Gastrocnemius medialis (tissue), 4 donors: ENCODE data around the gene RTL9. TPM values are rescaled to one million over a fixed set of nuclear protein-coding genes. Genes with fewer than 3 reads are reported as not detected.

ENCODE experiments used
- ATAC-seq, 2 donors: fragments of 150-250 bp; one replicate each; pipeline ENCODE4 v1.9.1; 2016
- DNase-seq, 2 donors: peaks; one replicate each; pipeline ENCODE4 v3.0.0-alpha.2; 2019
- H3K27ac ChIP-seq, 4 donors: fragments of 200-600 bp; sonication (generic); 1 replicate in 1 of 4; 2 replicates in 3 of 4; pipeline ENCODE4 v1.5.1; 2016 to 2018; ENCODE audit warnings: mild to moderate bottlenecking in 2 of 4, moderate library complexity in 1 of 4
- H3K27me3 ChIP-seq, 3 donors: fragments of 200-600 bp; sonication (generic) in 2 of 3; 1 replicate in 1 of 3; 2 replicates in 2 of 3; pipeline versions ENCODE4 v1.5.1 to v1.6.0; 2016 to 2019; ENCODE audit warnings: mild to moderate bottlenecking in 1 of 3, moderate library complexity in 1 of 3
- H3K36me3 ChIP-seq, 2 donors: fragments of 200-600 bp; sonication (generic) in 1 of 2; one replicate each; pipeline ENCODE4 v1.5.1; 2017 to 2018
- H3K4me1 ChIP-seq, 2 donors: fragments of 200-600 bp; sonication (generic) in 1 of 2; one replicate each; pipeline ENCODE4 v1.5.1; 2016 to 2017; ENCODE audit warnings: mild to moderate bottlenecking in 2 of 2
- H3K4me3 ChIP-seq, 4 donors: fragments of 200-600 bp; sonication (generic) in 3 of 4; 1 replicate in 1 of 4; 2 replicates in 3 of 4; pipeline ENCODE4 v1.5.1; 2016 to 2019; ENCODE audit warnings: mild to moderate bottlenecking in 2 of 4
- H3K9me3 ChIP-seq, 3 donors: fragments of 200-600 bp; sonication (generic) in 2 of 3; 1 replicate in 1 of 3; 2 replicates in 2 of 3; pipeline ENCODE4 v1.5.1; 2016 to 2019
- POLR2A ChIP-seq, 2 donors: fragments of 450-650 bp; IDR thresholded peaks; one replicate each; pipeline ENCODE4 v1.6.1; 2017; ENCODE audit warnings: antibody characterized with exemption in 2 of 2, mild to moderate bottlenecking in 2 of 2, moderate library complexity in 2 of 2
- in situ Hi-C, 4 donors: fragments of 200-750 bp; cut with MboI; loops; one replicate each; pipeline versions ENCODE4 v1.15.0 to v1.8.0; 2017; ENCODE audit warnings: low sequenced_read_pairs in 4 of 4
- intact Hi-C: fragments of 100-400 bp; cut with DNase I; formaldehyde crosslinking; loops from one replicate; pipeline ENCODE4 v1.15.1; 2023; ENCODE audit warnings: low total_unique reads
- total RNA-seq, 4 donors: library from RNA; depleted of rRNA; stranded (reverse); fragments of >200 nt; gene quantifications; one replicate each; pipeline versions ENCODE4 v1.1.0 to v1.2.3, GENCODE V29; 2016
- TF ChIP-seq, protein P1 (sequence below), 5 experiments: fragments of 450-650 bp in 3 of 5; fragments of 200-600 bp in 2 of 5; sonication (generic) in 2 of 5; IDR thresholded peaks in 4 of 5; conservative IDR thresholded peaks in 1 of 5; 1 replicate in 4 of 5; 2 replicates in 1 of 5; pipeline ENCODE4 v1.5.1; 2016 to 2019; ENCODE audit warnings: antibody characterized with exemption in 5 of 5, mild to moderate bottlenecking in 3 of 5, moderate library complexity in 3 of 5

Gene RTL9
- total RNA-seq, 4 donors from 2014 or later = 0.07 to 0.29 TPM; not detected in 2

DNA sequence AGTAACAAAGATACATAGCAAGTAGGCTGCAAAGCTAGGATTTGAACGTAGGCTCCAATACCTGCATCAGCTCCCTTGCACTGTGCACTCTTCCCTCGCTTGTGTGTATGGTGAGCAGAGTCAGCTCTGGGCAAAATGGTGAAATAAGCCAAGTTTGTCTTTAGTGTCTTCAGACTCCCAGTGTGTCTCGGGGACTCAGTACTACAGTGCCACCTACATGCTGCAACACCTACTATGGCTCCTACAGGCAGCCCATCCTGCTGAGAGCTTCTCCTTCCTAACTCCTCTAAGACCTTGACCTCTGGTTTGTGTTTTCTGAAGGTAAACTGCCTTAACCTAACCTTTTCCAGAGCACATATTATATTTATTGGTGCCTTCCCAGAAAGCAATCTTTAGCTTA is 42.5 kb downstream of the RTL9 start:
- Histone ChIP-seq H3K36me3 (no peaks in the 10 kb centered on the region), H3K4me3 (no peak overlapping the region), H3K4me1 (peaks cover 0 to 3% of the 10 kb centered on the region in 2 donors), H3K27ac (no peak overlapping the region), H3K9me3 (no peaks in the 10 kb centered on the region), H3K27me3 (peaks cover 0 to 5% (median 0%) of the 10 kb centered on the region in 3 donors)
- in situ Hi-C loops (loop anchor here (10.0 to 25.0 kb wide), 2 partner anchors 246 to 489 kb away; no protein-coding TSS in a partner anchor), intact Hi-C loops (loop anchor here (10.0 kb wide), 1 partner anchor 56 kb away; a partner anchor contains a TSS)
- no peak for DNase-seq
- ATAC-seq = no peak
- no peak for TF ChIP-seq POLR2A (IDR thresholded peaks at IDR 0.05)
- TF ChIP-seq, protein P1, sequence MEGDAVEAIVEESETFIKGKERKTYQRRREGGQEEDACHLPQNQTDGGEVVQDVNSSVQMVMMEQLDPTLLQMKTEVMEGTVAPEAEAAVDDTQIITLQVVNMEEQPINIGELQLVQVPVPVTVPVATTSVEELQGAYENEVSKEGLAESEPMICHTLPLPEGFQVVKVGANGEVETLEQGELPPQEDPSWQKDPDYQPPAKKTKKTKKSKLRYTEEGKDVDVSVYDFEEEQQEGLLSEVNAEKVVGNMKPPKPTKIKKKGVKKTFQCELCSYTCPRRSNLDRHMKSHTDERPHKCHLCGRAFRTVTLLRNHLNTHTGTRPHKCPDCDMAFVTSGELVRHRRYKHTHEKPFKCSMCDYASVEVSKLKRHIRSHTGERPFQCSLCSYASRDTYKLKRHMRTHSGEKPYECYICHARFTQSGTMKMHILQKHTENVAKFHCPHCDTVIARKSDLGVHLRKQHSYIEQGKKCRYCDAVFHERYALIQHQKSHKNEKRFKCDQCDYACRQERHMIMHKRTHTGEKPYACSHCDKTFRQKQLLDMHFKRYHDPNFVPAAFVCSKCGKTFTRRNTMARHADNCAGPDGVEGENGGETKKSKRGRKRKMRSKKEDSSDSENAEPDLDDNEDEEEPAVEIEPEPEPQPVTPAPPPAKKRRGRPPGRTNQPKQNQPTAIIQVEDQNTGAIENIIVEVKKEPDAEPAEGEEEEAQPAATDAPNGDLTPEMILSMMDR (IDR thresholded peaks at IDR 0.05 in 4 of 5, conservative IDR thresholded peaks at IDR 0.05 in 1 of 5) = no peak

DNA sequence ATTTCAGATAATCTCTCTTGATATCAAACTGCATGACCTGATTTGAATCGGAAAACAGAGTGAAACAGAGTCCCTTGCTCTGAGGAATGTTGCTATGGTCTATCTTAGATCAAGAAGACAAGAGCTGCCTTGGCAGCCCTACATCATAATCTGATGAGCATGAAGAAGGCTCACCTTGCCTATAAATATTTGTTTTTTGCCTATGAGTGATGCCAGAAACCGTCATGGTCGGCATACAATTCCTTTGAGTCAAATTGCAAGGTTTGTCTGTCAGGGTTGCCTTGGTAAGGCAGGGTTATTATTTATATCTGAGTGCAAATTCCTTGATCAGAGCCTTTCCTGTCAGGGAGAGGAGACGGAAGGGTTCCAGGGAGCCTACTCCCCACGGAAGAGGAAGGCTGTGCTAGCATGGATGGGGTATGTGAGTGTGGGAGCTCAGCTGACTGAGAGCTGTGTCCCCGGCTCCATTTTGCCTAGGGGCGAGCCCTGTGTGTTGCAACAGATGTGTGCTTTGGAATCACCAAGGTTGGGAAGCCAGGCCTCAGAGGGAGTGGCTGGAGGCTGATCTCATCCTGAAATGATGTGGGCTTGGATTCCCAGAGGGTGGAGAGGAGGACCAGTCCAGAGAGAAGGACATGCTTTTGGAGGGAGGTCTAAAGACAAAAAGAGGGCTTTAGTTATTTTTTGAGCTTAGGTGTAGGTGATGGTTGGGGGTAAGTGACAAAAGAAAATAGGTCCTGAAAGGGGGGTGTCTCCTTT is 43.6 kb downstream of the RTL9 start:
- no peak for TF ChIP-seq POLR2A (IDR thresholded peaks at IDR 0.05)
- TF ChIP-seq, protein P1 (IDR thresholded peaks at IDR 0.05 in 4 of 5, conservative IDR thresholded peaks at IDR 0.05 in 1 of 5) = no peak
- H3K9me3 ChIP-seq = no peaks in the 10 kb centered on the region
- no peaks in the 10 kb centered on the region for H3K36me3 ChIP-seq
- H3K27ac ChIP-seq = no peak overlapping the region
- in situ Hi-C loops (loop anchor here (10.0 to 25.0 kb wide), 2 partner anchors 247 to 490 kb away; no protein-coding TSS in a partner anchor), intact Hi-C loops (loop anchor here (10.0 kb wide), 1 partner anchor 57 kb away; a partner anchor contains a TSS)
- H3K4me1 ChIP-seq = no peaks in the 10 kb centered on the region
- peaks cover 0 to 5% (median 0%) of the 10 kb centered on the region in 3 donors for H3K27me3 ChIP-seq
- peak; percentile 54 to 71 for ATAC-seq
- no peak overlapping the region for H3K4me3 ChIP-seq
- peak; percentile 6 to 34 for DNase-seq

DNA sequence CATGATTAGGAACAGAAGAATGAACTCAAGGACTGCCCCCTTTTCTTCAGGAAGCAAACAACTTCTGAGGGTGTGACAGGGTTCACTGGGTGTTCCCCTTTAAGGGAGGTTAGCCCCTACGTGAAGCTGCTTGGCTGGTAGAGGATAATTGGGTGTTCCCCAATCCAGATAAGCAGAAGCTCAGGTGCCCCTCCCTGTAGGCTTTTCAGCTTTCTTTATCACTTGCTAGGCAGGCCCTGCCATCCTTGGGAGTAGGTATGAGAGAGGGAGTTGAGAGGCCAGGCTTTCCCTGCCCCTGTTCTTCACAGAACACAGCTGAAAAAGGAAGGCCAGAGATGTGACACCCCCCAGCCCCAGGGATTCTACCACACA is 44.2 kb downstream of the RTL9 start:
- intact Hi-C loops (loop anchor here (10.0 kb wide), 1 partner anchor 58 kb away; a partner anchor contains a TSS), in situ Hi-C loops (loop anchor here (10.0 to 25.0 kb wide), 2 partner anchors 248 to 491 kb away; no protein-coding TSS in a partner anchor)
- Histone ChIP-seq H3K36me3 (no peaks in the 10 kb centered on the region), H3K4me3 (no peak overlapping the region), H3K4me1 (no peaks in the 10 kb centered on the region), H3K27me3 (peaks cover 0 to 2% (median 0%) of the 10 kb centered on the region in 3 donors), H3K27ac (no peak overlapping the region), H3K9me3 (no peaks in the 10 kb centered on the region)
- TF ChIP-seq, protein P1 (IDR thresholded peaks at IDR 0.05 in 4 of 5, conservative IDR thresholded peaks at IDR 0.05 in 1 of 5) = no peak
- no peak for TF ChIP-seq POLR2A (IDR thresholded peaks at IDR 0.05)
- ATAC-seq (no peak), DNase-seq (no peak)

DNA sequence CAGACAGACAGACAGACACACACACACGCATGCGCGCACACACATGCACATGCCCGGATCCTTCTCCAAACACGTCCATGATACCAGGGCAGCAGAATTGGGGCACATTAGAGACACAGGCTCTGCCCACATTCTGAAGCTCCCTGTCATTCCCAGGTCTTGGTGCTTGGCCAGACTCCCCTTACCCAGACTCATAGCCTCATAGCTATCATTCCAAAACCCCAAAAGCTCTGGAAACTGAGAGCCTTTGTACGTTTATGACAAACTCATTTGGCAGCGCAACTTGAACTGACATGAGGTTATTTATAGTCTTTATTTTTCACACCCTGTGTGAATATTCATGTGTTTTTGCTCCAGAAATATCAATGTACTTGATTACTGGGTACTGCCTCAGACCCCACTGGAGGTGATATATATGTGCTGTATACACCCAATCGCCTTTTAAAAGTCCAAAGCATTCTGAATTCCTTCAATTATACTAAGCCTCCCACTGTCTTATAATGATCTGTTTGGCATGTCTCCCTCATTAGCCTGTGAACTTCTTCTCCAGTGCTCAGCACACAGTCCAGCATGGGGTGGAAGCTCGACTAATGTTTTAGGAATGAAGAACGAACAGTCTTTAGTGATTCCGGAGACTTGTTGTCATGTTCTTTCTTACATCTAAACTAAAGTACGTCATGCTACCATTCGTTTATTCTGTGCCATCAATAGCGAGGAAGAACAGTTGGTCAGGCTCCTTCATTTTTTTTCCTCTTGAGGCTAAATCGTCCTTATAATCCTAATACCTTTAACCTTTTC is 45.0 kb downstream of the RTL9 start:
- Histone ChIP-seq H3K27me3 (no peaks in the 10 kb centered on the region), H3K4me1 (no peaks in the 10 kb centered on the region), H3K4me3 (no peak overlapping the region), H3K9me3 (no peaks in the 10 kb centered on the region), H3K36me3 (no peaks in the 10 kb centered on the region), H3K27ac (no peak overlapping the region)
- no peak for TF ChIP-seq POLR2A (IDR thresholded peaks at IDR 0.05)
- TF ChIP-seq, protein P1 (IDR thresholded peaks at IDR 0.05 in 4 of 5, conservative IDR thresholded peaks at IDR 0.05 in 1 of 5) = no peak
- no peak for ATAC-seq
- DNase-seq = no peak
- intact Hi-C loops = loop anchor here (10.0 kb wide), 1 partner anchor 59 kb away; a partner anchor contains a TSS
- in situ Hi-C loops = loop anchor here (10.0 to 25.0 kb wide), 2 partner anchors 249 to 491 kb away; no protein-coding TSS in a partner anchor
